IMR-90 (cell line): ENCODE results near the gene LYPD6B. TPM values are rescaled to one million over a fixed set of nuclear protein-coding genes. Genes with fewer than 3 reads are reported as not detected.

Source experiments
- ATAC-seq: fragments of 200-7000 bp; cut with Tn5 transposase; 2 replicates; pipeline ENCODE4 v1.9.1; 2020; ENCODE audit warnings: low read depth, mild to moderate bottlenecking, moderate library complexity
- BruUV-seq: library from RNA; stranded (reverse); fragments of 400-500 nt; replicated peaks from 2 replicates; lab custom pipeline; 2021; lab: Mats Ljungman, UMichigan
- CTCF ChIA-PET: fragments of 300-600 bp; formaldehyde crosslinking; extraction: SDS; loops from one replicate; lab custom pipeline; 2021; ENCODE audit warnings: antibody characterized with exemption; lab: Yijun Ruan, JAX
- POLR2A ChIA-PET: fragments of 300-600 bp; sonication (Branson Sonifier 250); formaldehyde crosslinking; loops from one replicate; lab custom pipeline; 2022; ENCODE audit warnings: antibody characterized with exemption; ENCODE audit not compliant: unreplicated experiment; lab: Charles Lee
- DNase-seq: peaks from one replicate; pipeline ENCODE4 v3.0.0; 2013
- H2AFZ ChIP-seq: replicated peaks from 2 replicates; pipeline ENCODE3; 2013; ENCODE audit warnings: low read length, mild to moderate bottlenecking; ENCODE audit not compliant: poor library complexity
- H2AK5ac ChIP-seq: 2 replicates; pipeline ENCODE4 v1.6.1; 2013; ENCODE audit warnings: low read depth, low read length, inconsistent platforms
- H2AK9ac ChIP-seq: replicated peaks from 2 replicates; pipeline ENCODE3; 2013; ENCODE audit warnings: mild to moderate bottlenecking, low read depth, low read length, moderate library complexity; ENCODE audit not compliant: poor library complexity
- H2BK120ac ChIP-seq: 2 replicates; pipeline ENCODE4 v1.6.1; 2013; ENCODE audit warnings: low read depth, low read length, inconsistent platforms
- H2BK15ac ChIP-seq: 3 replicates; pipeline ENCODE4 v1.6.1; 2013; ENCODE audit warnings: low read depth, low read length, inconsistent platforms
- H2BK20ac ChIP-seq: 2 replicates; pipeline ENCODE4 v1.6.1; 2013; ENCODE audit warnings: low read depth, mild to moderate bottlenecking, inconsistent platforms, low read length, moderate library complexity
- H2BK5ac ChIP-seq: 2 replicates; pipeline ENCODE4 v1.6.1; 2013; ENCODE audit warnings: mild to moderate bottlenecking, low read depth, low read length, inconsistent platforms; ENCODE audit not compliant: poor library complexity, severe bottlenecking
- H3K14ac ChIP-seq: replicated peaks from 2 replicates; pipeline ENCODE4 v1.6.1; 2013; ENCODE audit warnings: low read depth, low read length, inconsistent platforms
- H3K18ac ChIP-seq: 2 replicates; pipeline ENCODE4 v1.6.1; 2013; ENCODE audit warnings: low read depth, low read length, control low read depth
- H3K23ac ChIP-seq: 2 replicates; pipeline ENCODE4 v1.6.1; 2013; ENCODE audit warnings: low read depth, low read length, inconsistent platforms
- H3K27ac ChIP-seq: 2 replicates; pipeline ENCODE4 v1.5.1; 2013; ENCODE audit warnings: mild to moderate bottlenecking, control low read depth, low read length; ENCODE audit not compliant: insufficient read depth
- H3K27me3 ChIP-seq: 2 replicates; pipeline ENCODE4 v1.6.1; 2013; ENCODE audit warnings: low read length; ENCODE audit not compliant: control insufficient read depth, insufficient read depth
- H3K36me3 ChIP-seq: 2 replicates; pipeline ENCODE4 v1.6.1; 2013; ENCODE audit warnings: low read length, mixed read lengths; ENCODE audit not compliant: control insufficient read depth, insufficient read depth
- H3K4ac ChIP-seq: 2 replicates; pipeline ENCODE4 v1.6.1; 2013; ENCODE audit warnings: low read depth, low read length, inconsistent platforms
- H3K4me1 ChIP-seq: 2 replicates; pipeline ENCODE4 v1.6.1; 2013; ENCODE audit warnings: low read length, mixed read lengths; ENCODE audit not compliant: control insufficient read depth, insufficient read depth
- H3K4me2 ChIP-seq: 2 replicates; pipeline ENCODE4 v1.6.1; 2013; ENCODE audit warnings: low read depth, mild to moderate bottlenecking, control low read depth, low read length, moderate library complexity
- H3K4me3 ChIP-seq: 2 replicates; pipeline ENCODE4 v1.5.1; 2013; ENCODE audit warnings: low read depth, mild to moderate bottlenecking, control low read depth, low read length, moderate library complexity; ENCODE audit not compliant: insufficient read depth
- H3K56ac ChIP-seq: 2 replicates; pipeline ENCODE4 v1.6.1; 2013; ENCODE audit warnings: low read length, inconsistent platforms; ENCODE audit not compliant: insufficient read depth; ENCODE audit errors: extremely low read depth
- H3K79me1 ChIP-seq, 2 experiments: 2 replicates each; pipeline ENCODE4 v1.6.1; 2013; ENCODE audit warnings: low read length in 2 of 2, inconsistent platforms in 1 of 2, low read depth in 1 of 2
- H3K9ac ChIP-seq: 2 replicates; pipeline ENCODE4 v1.6.1; 2013; ENCODE audit warnings: low read depth, low read length, control low read depth
- H3K9me1 ChIP-seq: 2 replicates; pipeline ENCODE4 v1.6.1; 2013; ENCODE audit warnings: low read length, inconsistent platforms; ENCODE audit not compliant: insufficient read depth
- H3K9me3 ChIP-seq: 2 replicates; pipeline ENCODE4 v1.6.1; 2013; ENCODE audit warnings: low read length; ENCODE audit not compliant: control insufficient read depth, insufficient read depth
- H4K20me1 ChIP-seq: 2 replicates; pipeline ENCODE4 v1.6.1; 2013; ENCODE audit warnings: low read length, inconsistent platforms; ENCODE audit not compliant: insufficient read depth
- H4K5ac ChIP-seq: 2 replicates; pipeline ENCODE4 v1.6.1; 2013; ENCODE audit warnings: mild to moderate bottlenecking, low read depth, low read length, control low read depth
- H4K8ac ChIP-seq, 2 experiments: 2 replicates each; pipeline ENCODE4 v1.6.1; 2013; ENCODE audit warnings: low read depth in 2 of 2, low read length in 2 of 2, control low read depth in 1 of 2, inconsistent platforms in 1 of 2
- H4K91ac ChIP-seq: 2 replicates; pipeline ENCODE4 v1.6.1; 2013; ENCODE audit warnings: low read depth, low read length, inconsistent platforms; ENCODE audit not compliant: insufficient read depth
- CEBPB ChIP-seq: IDR thresholded peaks from 2 replicates; pipeline ENCODE4 v1.6.1; 2012; ENCODE audit warnings: low read depth, low read length, improper control_type of control experiment
- CHD1 ChIP-seq: IDR thresholded peaks from 2 replicates; pipeline ENCODE4 v1.6.1; 2012; ENCODE audit warnings: low read depth, low read length, improper control_type of control experiment
- CTCF ChIP-seq: conservative IDR thresholded peaks from 2 replicates; pipeline ENCODE4 v1.5.1; 2012; ENCODE audit warnings: mild to moderate bottlenecking, low read depth, low read length, improper control_type of control experiment
- FOS ChIP-seq: fragments of 150-350 bp; IDR thresholded peaks from 2 replicates; pipeline ENCODE4 v1.6.1; 2016; ENCODE audit warnings: low read depth, low read length
- MAZ ChIP-seq: IDR thresholded peaks from 2 replicates; pipeline ENCODE4 v1.6.1; 2012; ENCODE audit warnings: low read depth, mild to moderate bottlenecking, low read length, improper control_type of control experiment, moderate library complexity, borderline replicate concordance
- MXI1 ChIP-seq: IDR thresholded peaks from 2 replicates; pipeline ENCODE4 v1.6.1; 2012; ENCODE audit warnings: low read depth, mild to moderate bottlenecking, low read length, moderate library complexity, borderline replicate concordance
- NFE2L2 ChIP-seq: fragments of 150-350 bp; IDR thresholded peaks from 2 replicates; pipeline ENCODE4 v1.6.1; 2016; ENCODE audit warnings: low read depth, mild to moderate bottlenecking, low read length
- POLR2A ChIP-seq: IDR thresholded peaks from 2 replicates; pipeline ENCODE4 v1.6.1; 2012; ENCODE audit warnings: mild to moderate bottlenecking, low read depth, low read length
- RAD21 ChIP-seq: IDR thresholded peaks from 2 replicates; pipeline ENCODE4 v1.6.1; 2012; ENCODE audit warnings: low read length, improper control_type of control experiment
- RCOR1 ChIP-seq: IDR thresholded peaks from 2 replicates; pipeline ENCODE4 v1.6.1; 2012; ENCODE audit warnings: mild to moderate bottlenecking, low read length, improper control_type of control experiment; ENCODE audit not compliant: insufficient replicate concordance
- RFX5 ChIP-seq: IDR thresholded peaks from 2 replicates; pipeline ENCODE4 v1.8.0; 2012; ENCODE audit warnings: low read depth, mild to moderate bottlenecking, low read length, moderate library complexity
- SMC3 ChIP-seq: fragments of 150-350 bp; IDR thresholded peaks from 2 replicates; pipeline ENCODE4 v1.6.1; 2016; ENCODE audit warnings: low read depth, mild to moderate bottlenecking, antibody characterized with exemption, low read length, moderate library complexity
- USF2 ChIP-seq: fragments of 150-350 bp; IDR thresholded peaks from 2 replicates; pipeline ENCODE4 v1.6.1; 2017; ENCODE audit warnings: mild to moderate bottlenecking, antibody characterized with exemption, low read length, low read depth
- WGBS, 2 experiments: methylation state at CpG; one replicate each; pipeline versions ENCODE4 v1.1.5 to v1.1.7; 2013; ENCODE audit warnings: missing lambda C conversion rate in 2 of 2; ENCODE audit not compliant: insufficient read length in 1 of 2; ENCODE audit errors: extremely low coverage in 2 of 2; 5-methylcytosine and 5-hydroxymethylcytosine counted together
- dilution Hi-C: fragments of 300-500 bp; cut with HindIII; formaldehyde crosslinking; loops from one replicate; pipeline ENCODE4 v1.14.3; 2018; ENCODE audit warnings: low sequenced_read_pairs; ENCODE audit not compliant: unreplicated experiment
- in situ Hi-C: fragments of 300-500 bp; cut with MboI; formaldehyde crosslinking; loops from 3 replicates; pipeline ENCODE4 v1.14.3; 2019; ENCODE audit warnings: low sequenced_read_pairs, inconsistent platforms, mixed read lengths
- intact Hi-C: fragments of 100-400 bp; cut with micrococcal nuclease; formaldehyde crosslinking; loops from 2 replicates; pipeline ENCODE4 v1.10.0; 2022
- polyA plus RNA-seq, 3 experiments: library from polyadenylated mRNA; depleted of rRNA; stranded (reverse); fragments of >200 nt; gene quantifications; 2 replicates each; pipeline ENCODE4 v1.2.3, GENCODE V29; 2012; ENCODE audit warnings: low replicate concordance in 1 of 3
- total RNA-seq: library from RNA; depleted of rRNA; stranded (reverse); fragments of >200 nt; gene quantifications from 2 replicates; pipeline ENCODE4 v1.2.3, GENCODE V29; 2012
- TF ChIP-seq, protein P1 (sequence below): fragments of 150-350 bp; IDR thresholded peaks from 2 replicates; pipeline ENCODE4 v1.6.1; 2016; ENCODE audit warnings: low read depth, mild to moderate bottlenecking, low read length, moderate library complexity, borderline replicate concordance

Gene LYPD6B
- total and polyA plus RNA-seq, 2 of the 4 experiments (the other 2 are of a cell fraction) = 0.05 TPM; not detected in 1

DNA sequence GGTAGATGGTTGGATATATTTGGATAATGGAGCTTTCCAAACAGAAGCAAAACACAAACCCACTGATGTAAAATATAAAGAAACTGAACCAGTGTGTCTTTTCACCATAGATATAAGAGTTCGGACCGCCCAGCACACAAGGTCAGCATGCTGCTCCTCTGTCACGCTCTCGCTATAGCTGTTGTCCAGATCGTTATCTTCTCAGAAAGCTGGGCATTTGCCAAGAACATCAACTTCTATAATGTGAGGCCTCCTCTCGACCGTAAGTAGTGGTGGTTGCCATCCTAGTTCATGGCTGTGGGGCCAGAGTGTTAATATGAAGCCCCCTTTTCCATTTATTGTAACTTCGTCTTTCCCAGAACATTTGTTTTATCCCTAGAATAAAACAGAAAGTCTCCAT is 166.6 kb downstream of the LYPD6B start:
- no TSS peak for BruUV-seq
- intact Hi-C loops (no loop called here), dilution Hi-C loops (no loop called here), in situ Hi-C loops (no loop called here)
- no peak overlapping the region for H3K9ac ChIP-seq
- H2AK5ac ChIP-seq = no peak overlapping the region
- no peaks in the 10 kb centered on the region for H3K79me1 ChIP-seq
- H4K5ac ChIP-seq = no peak overlapping the region
- no peak overlapping the region for H2BK120ac ChIP-seq
- H3K18ac ChIP-seq = no peak overlapping the region
- H3K4me3 ChIP-seq = no peak overlapping the region
- H3K14ac ChIP-seq = no peak overlapping the region
- ChIA-PET POLR2A (no interaction called here), CTCF (no interaction called here)
- H3K56ac ChIP-seq = no peak overlapping the region
- no peaks in the 10 kb centered on the region for H3K27me3 ChIP-seq
- no peak overlapping the region for H2BK5ac ChIP-seq
- no peaks in the 10 kb centered on the region for H3K36me3 ChIP-seq
- no peak overlapping the region for H4K8ac ChIP-seq
- no peak overlapping the region for H3K23ac ChIP-seq
- H4K91ac ChIP-seq = no peak overlapping the region
- no peak for TF ChIP-seq NFE2L2
- TF ChIP-seq, protein P1, sequence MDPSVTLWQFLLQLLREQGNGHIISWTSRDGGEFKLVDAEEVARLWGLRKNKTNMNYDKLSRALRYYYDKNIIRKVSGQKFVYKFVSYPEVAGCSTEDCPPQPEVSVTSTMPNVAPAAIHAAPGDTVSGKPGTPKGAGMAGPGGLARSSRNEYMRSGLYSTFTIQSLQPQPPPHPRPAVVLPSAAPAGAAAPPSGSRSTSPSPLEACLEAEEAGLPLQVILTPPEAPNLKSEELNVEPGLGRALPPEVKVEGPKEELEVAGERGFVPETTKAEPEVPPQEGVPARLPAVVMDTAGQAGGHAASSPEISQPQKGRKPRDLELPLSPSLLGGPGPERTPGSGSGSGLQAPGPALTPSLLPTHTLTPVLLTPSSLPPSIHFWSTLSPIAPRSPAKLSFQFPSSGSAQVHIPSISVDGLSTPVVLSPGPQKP = no peak
- TF ChIP-seq USF2 = no peak
- TF ChIP-seq CHD1 = no peak
- TF ChIP-seq RAD21 = no peak
- TF ChIP-seq CTCF = no peak
- TF ChIP-seq MAZ = no peak
- TF ChIP-seq CEBPB = no peak
- TF ChIP-seq POLR2A = no peak
- no peak for TF ChIP-seq RFX5
- TF ChIP-seq FOS = no peak
- TF ChIP-seq SMC3 = no peak
- TF ChIP-seq RCOR1 = no peak
- TF ChIP-seq MXI1 = no peak
- no peaks in the 10 kb centered on the region for H4K20me1 ChIP-seq
- H3K9me3 ChIP-seq = no peaks in the 10 kb centered on the region
- no peaks in the 10 kb centered on the region for H3K9me1 ChIP-seq
- H2AK9ac ChIP-seq = no peak overlapping the region
- no peak overlapping the region for H2AFZ ChIP-seq
- no peak overlapping the region for H3K4ac ChIP-seq
- H2BK15ac ChIP-seq = no peak overlapping the region
- DNase-seq (no peak), ATAC-seq (no peak)
- H2BK20ac ChIP-seq = no peak overlapping the region
- no peak overlapping the region for H3K4me2 ChIP-seq
- H3K4me1 ChIP-seq = no peaks in the 10 kb centered on the region
- no CpG with 5 or more reads among the region's 8 CpGs for WGBS, 2 experiments
- no peak overlapping the region for H3K27ac ChIP-seq
